ENCODE results near the gene MRPL34.

Gene MRPL34

GRCh38 chr19:17309198-17309964 is 3.7 kb downstream of the MRPL34 start, which contains the start of gene DDA1:
DDA1 (plus strand) TSS chr19:17309563; CDS start chr19:17309655, 92 bp downstream.
- peak; percentile 88 to 99 (median 97) for DNase-seq (ENCODE audit: low read depth in 3 of 3, low spot score in 1 of 3)

GRCh38 chr19:17309965-17310461 is 4.3 kb downstream of the MRPL34 start:
- no peak for DNase-seq (ENCODE audit: low read depth in 3 of 3, low spot score in 1 of 3)

- no peak for DNase-seq (ENCODE audit: low read depth in 3 of 3, low spot score in 1 of 3)
Observed at GRCh38 chr19:17311455-17312188, 6.0 kb downstream of the MRPL34 start.

- DNase-seq (ENCODE audit: low read depth in 3 of 3, low spot score in 1 of 3): no peak
Observed at GRCh38 chr19:17312189-17313113, 6.8 kb downstream of the MRPL34 start.

GRCh38 chr19:17314007-17314593 is 8.4 kb downstream of the MRPL34 start:
- no peak for DNase-seq (ENCODE audit: low read depth in 3 of 3, low spot score in 1 of 3)

- no peak for DNase-seq (ENCODE audit: low read depth in 3 of 3, low spot score in 1 of 3)
Observed at GRCh38 chr19:17318966-17319365, 13.3 kb downstream of the MRPL34 start.

GRCh38 chr19:17319473-17320238 is 14.0 kb downstream of the MRPL34 start:
- no peak for DNase-seq (ENCODE audit: low read depth in 3 of 3, low spot score in 1 of 3)

- no peak for DNase-seq (ENCODE audit: low read depth in 3 of 3, low spot score in 1 of 3)
Observed at GRCh38 chr19:17320435-17320834, 14.8 kb downstream of the MRPL34 start.

- DNase-seq (ENCODE audit: low read depth in 3 of 3, low spot score in 1 of 3): no peak
Observed at GRCh38 chr19:17321655-17322489, 16.2 kb downstream of the MRPL34 start.

- DNase-seq (ENCODE audit: low read depth in 3 of 3, low spot score in 1 of 3): no peak
Observed at GRCh38 chr19:17322854-17323253, 17.2 kb downstream of the MRPL34 start.

GRCh38 chr19:17323300-17323963 is 17.8 kb downstream of the MRPL34 start:
- DNase-seq (ENCODE audit: low read depth in 3 of 3, low spot score in 1 of 3): no peak

GRCh38 chr19:17323964-17324332 is 18.3 kb downstream of the MRPL34 start:
- no peak for DNase-seq (ENCODE audit: low read depth in 3 of 3, low spot score in 1 of 3)

- no peak for DNase-seq (ENCODE audit: low read depth in 3 of 3, low spot score in 1 of 3)
Observed at GRCh38 chr19:17324357-17325114, 18.9 kb downstream of the MRPL34 start.

GRCh38 chr19:17325133-17325532 is 19.5 kb downstream of the MRPL34 start:
- no peak for DNase-seq (ENCODE audit: low read depth in 3 of 3, low spot score in 1 of 3)

- DNase-seq (ENCODE audit: low read depth in 3 of 3, low spot score in 1 of 3): no peak
Observed at GRCh38 chr19:17325881-17326594, 20.4 kb downstream of the MRPL34 start.

- DNase-seq (ENCODE audit: low read depth in 3 of 3, low spot score in 1 of 3): no peak
Observed at GRCh38 chr19:17326595-17326966, 20.9 kb downstream of the MRPL34 start.

GRCh38 chr19:17327068-17327653 is 21.5 kb downstream of the MRPL34 start:
- DNase-seq (ENCODE audit: low read depth in 3 of 3, low spot score in 1 of 3): no peak
